Activated CD8-positive, alpha-beta memory T cell treated with anti-CD3 and anti-CD28 coated beads for 1 hour (primary cell): ENCODE measurements around the gene COX14.
"Not testable (repeated sequence)": the region's sequence is repeated elsewhere in the genome, so short reads cannot be mapped to it uniquely, and the experiment has no call there.

ENCODE experiments used
- DNase-seq, 2 donors: peaks; one replicate each; pipeline ENCODE4 v3.0.0-alpha.2; 2020; ENCODE audit warnings: low read depth in 1 of 2; ENCODE audit errors: extremely low read depth in 1 of 2

The COX14 gene

GRCh38 chr12:50107416-50108268 lies 4.4 kb upstream of the COX14 start:
- no peak for DNase-seq

GRCh38 chr12:50109319-50109718 lies 2.7 kb upstream of the COX14 start:
- DNase-seq: no peak

GRCh38 chr12:50110127-50110761 lies 1.8 kb upstream of the COX14 start:
- no peak for DNase-seq

GRCh38 chr12:50110762-50111351 lies 1.2 kb upstream of the COX14 start:
- DNase-seq: no peak

- DNase-seq: no peak
These were observed 692 bp upstream of the COX14 start for GRCh38 chr12:50111395-50111692.

GRCh38 chr12:50112456-50113218 lies 601 bp downstream of the COX14 start:
- DNase-seq: no peak

- DNase-seq: no peak
These were observed 5.1 kb downstream of the COX14 start for GRCh38 chr12:50117057-50117622.

- no peak for DNase-seq
These were observed 7.4 kb downstream of the COX14 start for GRCh38 chr12:50119387-50119786.

GRCh38 chr12:50120521-50120920 lies 8.5 kb downstream of the COX14 start:
- no peak for DNase-seq

- no peak for DNase-seq
These were observed 8.9 kb downstream of the COX14 start for GRCh38 chr12:50120953-50121352.

GRCh38 chr12:50121641-50122040 lies 9.6 kb downstream of the COX14 start:
- DNase-seq: no peak

GRCh38 chr12:50123203-50123602 lies 11.2 kb downstream of the COX14 start:
- no peak for DNase-seq

- no peak for DNase-seq
These were observed 15.5 kb downstream of the COX14 start for GRCh38 chr12:50127546-50127945.

GRCh38 chr12:50129290-50129689 lies 17.3 kb downstream of the COX14 start:
- DNase-seq: no peak

GRCh38 chr12:50132505-50133135 lies 20.6 kb downstream of the COX14 start:
- no peak for DNase-seq

GRCh38 chr12:50142993-50143392 lies 31.0 kb downstream of the COX14 start:
- DNase-seq: no peak

- no peak for DNase-seq
These were observed 33.4 kb downstream of the COX14 start for GRCh38 chr12:50145439-50145838.

- no peak for DNase-seq
These were observed 35.2 kb downstream of the COX14 start for GRCh38 chr12:50147281-50147680.

GRCh38 chr12:50148011-50148410 lies 36.0 kb downstream of the COX14 start:
- not testable (repeated sequence) for DNase-seq

GRCh38 chr12:50149311-50149710 lies 37.3 kb downstream of the COX14 start:
- DNase-seq: no peak
